Coronary artery (tissue), 2 donors: ENCODE measurements around the gene SLC13A5.

Source experiments
- DNase-seq: peaks from one replicate; pipeline ENCODE4 v3.0.0-alpha.2; 2017; ENCODE audit warnings: low spot score
- H3K27ac ChIP-seq, 2 donors: fragments of 200-600 bp; sonication (generic); one replicate each; pipeline ENCODE4 v1.5.1; 2016 to 2019
- H3K4me3 ChIP-seq: fragments of 200-600 bp; sonication (generic); 2 replicates; pipeline ENCODE4 v1.5.1; 2016; ENCODE audit warnings: mild to moderate bottlenecking, moderate library complexity
- TF ChIP-seq, protein P1 (sequence below): fragments of 200-600 bp; sonication (generic); IDR thresholded peaks from one replicate; pipeline ENCODE4 v1.5.1; 2019; ENCODE audit warnings: antibody characterized with exemption

SLC13A5 gene

DNA sequence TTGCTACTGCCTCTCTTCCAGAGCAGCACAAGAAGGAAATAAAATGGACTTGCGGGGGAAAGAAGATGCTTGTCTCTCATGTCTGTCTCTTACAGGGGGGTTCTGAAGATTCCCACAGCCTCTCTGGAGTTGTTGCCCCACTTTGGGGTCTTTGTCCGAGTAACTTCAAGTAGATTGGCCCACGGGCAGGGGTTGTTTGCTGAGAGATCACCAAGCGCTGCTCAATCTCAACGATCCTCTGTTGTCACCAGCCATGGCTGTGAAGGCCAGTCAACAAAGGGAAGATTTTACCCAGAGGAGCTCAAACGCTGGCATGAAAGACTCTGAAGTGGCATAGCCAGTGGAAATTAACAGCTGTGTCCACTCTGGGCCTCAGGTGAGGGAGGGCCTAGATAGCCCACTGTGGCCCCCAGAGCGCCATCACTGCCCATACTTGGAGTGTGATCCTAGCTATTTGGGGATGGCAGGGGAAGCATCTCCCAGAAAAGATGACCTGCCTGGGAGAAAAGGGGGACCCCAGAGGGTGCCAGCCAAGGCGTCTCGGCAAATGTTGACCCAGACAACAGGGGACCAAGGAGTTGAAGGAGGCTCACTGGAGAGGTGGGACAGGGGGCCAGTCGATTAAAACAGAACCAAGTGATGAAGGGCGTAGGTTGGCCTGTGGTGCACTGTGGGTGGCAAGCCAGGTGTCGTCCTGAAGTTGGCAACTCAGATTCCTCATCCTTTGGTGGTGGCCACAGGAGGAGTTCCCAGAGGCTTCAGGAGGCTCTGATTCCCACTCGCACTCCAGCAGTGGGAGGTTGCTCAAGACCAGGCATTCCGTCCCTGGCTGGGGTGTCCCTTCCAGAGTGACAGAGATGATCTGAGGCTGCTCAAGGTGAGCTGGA is 28.0 kb downstream of the SLC13A5 start:
- Histone ChIP-seq H3K4me3 (no peak overlapping the region), H3K27ac (no peak overlapping the region)
- no peak for DNase-seq
- TF ChIP-seq, protein P1, sequence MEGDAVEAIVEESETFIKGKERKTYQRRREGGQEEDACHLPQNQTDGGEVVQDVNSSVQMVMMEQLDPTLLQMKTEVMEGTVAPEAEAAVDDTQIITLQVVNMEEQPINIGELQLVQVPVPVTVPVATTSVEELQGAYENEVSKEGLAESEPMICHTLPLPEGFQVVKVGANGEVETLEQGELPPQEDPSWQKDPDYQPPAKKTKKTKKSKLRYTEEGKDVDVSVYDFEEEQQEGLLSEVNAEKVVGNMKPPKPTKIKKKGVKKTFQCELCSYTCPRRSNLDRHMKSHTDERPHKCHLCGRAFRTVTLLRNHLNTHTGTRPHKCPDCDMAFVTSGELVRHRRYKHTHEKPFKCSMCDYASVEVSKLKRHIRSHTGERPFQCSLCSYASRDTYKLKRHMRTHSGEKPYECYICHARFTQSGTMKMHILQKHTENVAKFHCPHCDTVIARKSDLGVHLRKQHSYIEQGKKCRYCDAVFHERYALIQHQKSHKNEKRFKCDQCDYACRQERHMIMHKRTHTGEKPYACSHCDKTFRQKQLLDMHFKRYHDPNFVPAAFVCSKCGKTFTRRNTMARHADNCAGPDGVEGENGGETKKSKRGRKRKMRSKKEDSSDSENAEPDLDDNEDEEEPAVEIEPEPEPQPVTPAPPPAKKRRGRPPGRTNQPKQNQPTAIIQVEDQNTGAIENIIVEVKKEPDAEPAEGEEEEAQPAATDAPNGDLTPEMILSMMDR: no peak

DNA sequence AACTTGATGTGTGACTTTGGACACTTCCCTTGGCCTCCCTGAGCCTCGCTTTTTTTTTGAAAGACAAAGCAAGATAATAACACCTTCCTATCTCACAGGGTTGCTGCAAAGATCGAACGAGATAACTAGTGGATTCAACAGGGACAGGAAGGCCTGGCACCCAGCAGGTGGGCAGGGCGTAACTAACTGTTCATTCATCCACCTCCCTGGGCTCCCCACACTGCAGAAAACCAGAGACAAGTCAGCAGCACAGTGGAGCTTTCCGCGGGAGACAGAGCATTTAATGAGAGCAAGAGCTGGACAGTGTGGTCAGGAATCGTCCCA is 28.7 kb downstream of the SLC13A5 start:
- Histone ChIP-seq H3K4me3 (no peak overlapping the region), H3K27ac (no peak overlapping the region)
- TF ChIP-seq, protein P1: no peak
- no peak for DNase-seq

DNA sequence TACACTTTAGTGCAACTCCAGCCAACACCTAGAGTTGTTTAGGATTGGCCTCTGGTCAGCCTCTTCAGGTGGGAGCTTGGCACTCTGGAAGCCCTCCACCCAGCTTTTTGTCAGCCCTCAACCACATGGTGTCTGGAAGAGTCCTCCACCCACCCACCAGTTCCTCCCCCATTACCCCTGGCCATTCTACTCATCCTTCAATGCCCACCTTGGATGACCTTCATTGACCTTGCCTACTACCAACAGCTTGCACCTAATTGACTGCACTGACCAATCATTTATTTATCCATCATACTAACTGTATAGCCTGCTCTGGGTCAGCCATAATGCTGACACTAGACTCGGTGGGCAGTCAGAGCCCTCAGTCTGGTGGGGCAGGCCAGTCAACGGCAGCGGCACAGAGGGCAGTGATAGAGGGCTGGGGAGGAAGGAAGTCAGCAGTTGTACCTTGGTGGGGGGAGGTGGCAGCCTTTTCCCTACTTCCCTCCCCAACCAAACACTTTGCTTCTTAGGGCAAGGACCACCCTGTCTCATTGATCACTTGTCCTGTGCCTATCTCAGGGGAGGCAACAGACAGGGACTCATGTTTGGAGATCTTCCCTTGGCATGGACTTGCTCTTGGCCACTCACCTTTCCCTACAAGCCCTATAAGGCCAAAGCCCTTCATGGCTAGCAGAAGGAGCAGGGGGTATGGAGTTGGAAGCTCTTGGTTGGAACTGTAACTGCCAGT is 29.3 kb downstream of the SLC13A5 start:
- H3K4me3 ChIP-seq: no peak overlapping the region
- no peak overlapping the region for H3K27ac ChIP-seq
- TF ChIP-seq, protein P1: no peak
- no peak for DNase-seq

DNA sequence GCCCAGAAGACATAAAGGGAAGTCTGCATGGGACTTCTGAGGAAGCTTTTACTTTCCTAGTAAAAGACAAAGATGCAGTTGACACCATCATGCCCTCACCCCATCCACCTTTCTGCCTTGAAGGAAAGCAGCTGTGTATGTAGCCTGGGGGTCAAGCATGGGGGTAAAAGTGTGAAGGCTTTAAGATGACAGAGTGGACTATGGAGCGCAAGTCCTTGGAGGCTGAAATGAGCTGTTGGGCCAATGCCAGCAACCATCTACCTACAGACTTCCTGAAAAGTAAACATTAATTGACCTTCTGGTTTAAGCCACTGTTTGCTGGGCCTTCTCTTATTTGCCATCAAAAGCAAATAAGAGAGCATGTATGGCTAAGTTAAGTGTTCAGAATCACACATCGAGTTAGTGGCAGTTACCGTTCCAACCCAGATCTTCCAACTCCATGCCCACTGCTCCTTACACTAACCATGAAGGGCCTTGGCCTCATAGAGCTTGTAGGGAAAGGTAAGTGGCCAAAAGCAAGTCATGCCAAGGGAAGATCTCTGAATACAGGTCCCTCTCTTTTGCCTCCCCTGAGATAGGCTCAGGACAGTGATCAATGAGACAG is 30.0 kb downstream of the SLC13A5 start:
- H3K4me3 ChIP-seq: no peak overlapping the region
- H3K27ac ChIP-seq: no peak overlapping the region
- DNase-seq: no peak
- TF ChIP-seq, protein P1: no peak

DNA sequence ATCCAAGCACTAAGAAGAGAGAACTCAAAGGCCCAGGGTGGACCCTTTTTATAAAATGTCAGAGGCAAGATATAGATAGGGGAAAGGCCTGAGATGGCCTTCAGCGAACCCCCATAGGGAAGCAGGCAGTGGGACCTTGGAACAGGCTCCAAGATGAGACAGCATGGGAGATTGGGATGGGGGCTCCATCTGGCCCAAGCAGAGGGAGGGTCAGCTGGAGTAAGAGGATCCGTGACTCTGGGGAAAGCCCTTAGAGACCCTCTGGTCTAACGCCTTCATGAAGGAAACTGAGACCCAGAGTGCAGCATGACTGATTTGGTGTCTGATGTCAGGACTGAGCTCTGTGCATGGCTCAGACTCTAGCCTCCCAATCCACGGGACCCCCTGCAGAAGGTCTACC is 30.8 kb downstream of the SLC13A5 start:
- no peak for DNase-seq
- TF ChIP-seq, protein P1: no peak
- no peak overlapping the region for H3K4me3 ChIP-seq
- no peak overlapping the region for H3K27ac ChIP-seq

DNA sequence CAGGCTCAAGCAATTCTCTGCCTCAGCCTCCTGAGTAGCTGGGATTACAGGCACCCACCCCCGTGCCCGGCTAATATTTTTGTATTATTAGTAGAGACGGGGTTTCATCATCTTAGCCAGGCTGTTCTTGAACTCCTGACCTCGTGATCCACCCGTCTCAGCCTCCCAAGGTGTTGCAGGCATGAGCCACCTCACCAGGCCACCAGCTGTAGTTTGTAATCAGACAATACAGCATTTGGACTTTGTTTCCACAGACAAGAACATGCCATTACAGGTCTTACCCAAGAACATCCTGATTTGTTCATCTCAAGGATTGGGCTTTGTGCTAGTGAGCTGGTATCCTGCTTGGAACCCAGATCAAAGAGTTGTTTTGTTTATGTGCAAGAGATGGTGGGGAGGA is 31.5 kb downstream of the SLC13A5 start:
- TF ChIP-seq, protein P1: no peak
- Histone ChIP-seq H3K4me3 (no peak overlapping the region), H3K27ac (no peak overlapping the region)
- DNase-seq: no peak
